ENCODE results near the gene DDX10.

The DDX10 gene

DNA sequence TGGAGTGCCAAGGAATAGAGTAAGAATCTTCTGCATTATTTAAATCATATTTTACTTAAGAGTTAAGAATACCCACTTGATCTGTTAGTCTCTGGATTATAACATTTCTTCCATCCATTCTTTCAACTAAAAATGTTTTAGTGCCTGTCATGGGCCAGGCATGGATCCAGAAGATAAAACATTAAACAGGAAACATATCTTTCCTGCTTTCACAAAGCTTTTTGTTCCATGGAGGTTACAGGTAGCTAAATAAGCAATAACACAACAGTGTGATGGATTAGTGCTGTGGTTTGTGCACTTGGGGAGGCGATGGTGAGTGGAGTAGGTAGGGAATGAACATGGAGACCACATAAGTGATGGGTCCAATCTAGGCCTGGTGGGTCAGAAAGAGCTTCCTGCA lies 258.5 kb downstream of the DDX10 start:
- TF ChIP-seq, protein P1, sequence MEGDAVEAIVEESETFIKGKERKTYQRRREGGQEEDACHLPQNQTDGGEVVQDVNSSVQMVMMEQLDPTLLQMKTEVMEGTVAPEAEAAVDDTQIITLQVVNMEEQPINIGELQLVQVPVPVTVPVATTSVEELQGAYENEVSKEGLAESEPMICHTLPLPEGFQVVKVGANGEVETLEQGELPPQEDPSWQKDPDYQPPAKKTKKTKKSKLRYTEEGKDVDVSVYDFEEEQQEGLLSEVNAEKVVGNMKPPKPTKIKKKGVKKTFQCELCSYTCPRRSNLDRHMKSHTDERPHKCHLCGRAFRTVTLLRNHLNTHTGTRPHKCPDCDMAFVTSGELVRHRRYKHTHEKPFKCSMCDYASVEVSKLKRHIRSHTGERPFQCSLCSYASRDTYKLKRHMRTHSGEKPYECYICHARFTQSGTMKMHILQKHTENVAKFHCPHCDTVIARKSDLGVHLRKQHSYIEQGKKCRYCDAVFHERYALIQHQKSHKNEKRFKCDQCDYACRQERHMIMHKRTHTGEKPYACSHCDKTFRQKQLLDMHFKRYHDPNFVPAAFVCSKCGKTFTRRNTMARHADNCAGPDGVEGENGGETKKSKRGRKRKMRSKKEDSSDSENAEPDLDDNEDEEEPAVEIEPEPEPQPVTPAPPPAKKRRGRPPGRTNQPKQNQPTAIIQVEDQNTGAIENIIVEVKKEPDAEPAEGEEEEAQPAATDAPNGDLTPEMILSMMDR (IDR thresholded peaks at IDR 0.05; ENCODE audit: borderline replicate concordance, extremely low read depth, low read length, poor library complexity, severe bottlenecking), result no peak
- TF ChIP-seq EZH2 (IDR thresholded peaks at IDR 0.05; ENCODE audit: borderline replicate concordance, low read depth, low read length, severe bottlenecking), result no peak
- Histone ChIP-seq H3K4me2 (ENCODE audit: insufficient read depth, low read length) (no peak overlapping the region), H3K9me3 (ENCODE audit: insufficient read depth, low read length, severe bottlenecking) (no peaks in the 10 kb centered on the region), H3K27ac (ENCODE audit: low read length) (no peak overlapping the region), H3K27me3 (ENCODE audit: insufficient read depth, low read length, poor library complexity) (no peaks in the 10 kb centered on the region), H2AFZ (ENCODE audit: low read depth, low read length) (no peak overlapping the region), H3K79me2 (ENCODE audit: insufficient read depth, low read length) (no peaks in the 10 kb centered on the region), H3K4me1 (ENCODE audit: insufficient read depth, low read length) (no peaks in the 10 kb centered on the region), H3K4me3 (ENCODE audit: low read depth in 1 of 2, low read length in 2 of 2) (no peak overlapping the region), H3K36me3 (ENCODE audit: insufficient read depth, low read length) (peaks cover 12% of the 10 kb centered on the region; the same call in 1 of the 2 replicates), H3K9ac (ENCODE audit: low read depth, low read length) (no peak overlapping the region), H4K20me1 (ENCODE audit: insufficient read depth, low read length) (no peaks in the 10 kb centered on the region)
- DNase-seq, result no peak
- no peak for ATAC-seq (ENCODE audit: insufficient read depth, low read depth)

DNA sequence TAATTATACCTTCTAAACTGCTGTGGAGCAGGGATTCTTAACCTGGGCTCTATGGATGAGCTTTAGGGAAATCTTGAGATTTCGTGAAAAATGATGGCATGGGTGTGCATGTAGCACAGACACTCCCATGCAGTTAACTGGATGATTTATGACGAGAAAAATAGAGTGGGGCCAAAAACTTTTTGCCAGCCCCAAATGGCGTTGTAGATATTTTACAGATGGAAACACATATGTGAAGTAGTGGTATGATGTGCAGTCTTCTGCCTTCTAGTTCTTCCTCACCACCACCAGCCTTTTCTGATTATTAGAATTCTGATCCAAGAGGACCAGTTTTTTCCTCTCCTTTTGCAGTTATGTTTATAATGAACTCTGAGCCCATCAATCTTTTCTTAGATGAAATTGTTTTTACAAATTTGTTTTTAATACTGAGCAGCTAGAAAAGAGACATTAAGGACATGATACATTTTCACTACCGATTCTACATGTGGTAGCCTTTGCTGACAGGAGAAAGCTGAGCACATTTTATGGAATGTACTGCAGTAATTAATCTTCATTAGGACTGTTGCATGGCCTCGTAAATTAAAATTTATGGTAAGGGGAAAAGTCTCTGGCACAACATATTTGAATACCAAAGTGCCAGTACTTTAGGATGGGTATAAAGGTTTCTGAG lies 261.4 kb downstream of the DDX10 start:
- no peak for DNase-seq
- no peak for ATAC-seq (ENCODE audit: insufficient read depth, low read depth)
- Histone ChIP-seq H2AFZ (ENCODE audit: low read depth, low read length) (no peak overlapping the region), H3K4me1 (ENCODE audit: insufficient read depth, low read length) (no peaks in the 10 kb centered on the region), H3K9me3 (ENCODE audit: insufficient read depth, low read length, severe bottlenecking) (no peaks in the 10 kb centered on the region), H3K36me3 (ENCODE audit: insufficient read depth, low read length) (peaks cover 2% of the 10 kb centered on the region; the same call in 1 of the 2 replicates), H3K79me2 (ENCODE audit: insufficient read depth, low read length) (no peaks in the 10 kb centered on the region), H4K20me1 (ENCODE audit: insufficient read depth, low read length) (no peaks in the 10 kb centered on the region), H3K9ac (ENCODE audit: low read depth, low read length) (no peak overlapping the region), H3K4me3 (ENCODE audit: low read depth in 1 of 2, low read length in 2 of 2) (no peak overlapping the region), H3K27ac (ENCODE audit: low read length) (no peak overlapping the region), H3K27me3 (ENCODE audit: insufficient read depth, low read length, poor library complexity) (no peaks in the 10 kb centered on the region), H3K4me2 (ENCODE audit: insufficient read depth, low read length) (no peak overlapping the region)
- TF ChIP-seq EZH2 (IDR thresholded peaks at IDR 0.05; ENCODE audit: borderline replicate concordance, low read depth, low read length, severe bottlenecking), result no peak
- TF ChIP-seq, protein P1 (IDR thresholded peaks at IDR 0.05; ENCODE audit: borderline replicate concordance, extremely low read depth, low read length, poor library complexity, severe bottlenecking), result no peak

DNA sequence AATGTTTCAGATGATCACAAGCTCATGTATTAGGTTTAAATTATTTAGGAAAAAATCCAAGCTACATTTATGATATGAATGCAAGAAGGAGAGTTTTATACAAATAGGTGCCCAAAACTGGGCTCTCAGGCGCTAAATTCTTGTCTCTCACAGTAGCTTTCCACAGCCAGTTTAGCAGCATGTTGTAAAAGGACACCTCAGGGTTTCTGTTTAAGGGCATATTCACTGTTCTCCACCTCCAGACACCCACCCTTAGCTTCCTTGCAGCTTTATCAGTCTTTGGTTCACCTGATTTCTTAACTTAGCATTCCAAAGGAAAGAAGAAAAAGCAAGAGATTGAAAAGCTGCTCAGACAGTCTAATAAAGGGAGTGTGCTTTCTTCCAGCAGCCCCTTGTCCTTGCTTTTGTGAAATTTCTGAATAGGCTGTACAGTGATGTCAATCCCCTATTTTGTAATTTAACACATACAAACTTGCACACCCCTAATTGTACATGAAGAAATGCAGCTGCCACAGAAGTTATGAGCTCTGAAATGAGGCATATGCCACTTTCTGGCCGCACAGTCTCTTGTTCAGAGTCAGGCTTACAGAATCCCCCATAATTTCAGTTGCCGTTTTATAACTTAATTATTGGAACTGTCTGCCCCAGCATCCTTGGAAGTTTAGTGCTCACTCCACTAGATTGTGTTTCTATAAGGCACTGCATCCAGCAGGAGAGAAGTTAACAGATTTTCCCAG lies 262.1 kb downstream of the DDX10 start:
- Histone ChIP-seq H2AFZ (ENCODE audit: low read depth, low read length) (no peak overlapping the region), H3K27ac (ENCODE audit: low read length) (no peak overlapping the region), H3K4me3 (ENCODE audit: low read depth in 1 of 2, low read length in 2 of 2) (no peak overlapping the region), H3K9ac (ENCODE audit: low read depth, low read length) (no peak overlapping the region), H3K9me3 (ENCODE audit: insufficient read depth, low read length, severe bottlenecking) (no peaks in the 10 kb centered on the region), H4K20me1 (ENCODE audit: insufficient read depth, low read length) (no peaks in the 10 kb centered on the region), H3K79me2 (ENCODE audit: insufficient read depth, low read length) (no peaks in the 10 kb centered on the region), H3K4me2 (ENCODE audit: insufficient read depth, low read length) (no peak overlapping the region), H3K27me3 (ENCODE audit: insufficient read depth, low read length, poor library complexity) (no peaks in the 10 kb centered on the region), H3K36me3 (ENCODE audit: insufficient read depth, low read length) (no peaks in the 10 kb centered on the region), H3K4me1 (ENCODE audit: insufficient read depth, low read length) (no peaks in the 10 kb centered on the region)
- no peak for DNase-seq
- no peak for ATAC-seq (ENCODE audit: insufficient read depth, low read depth)
- TF ChIP-seq, protein P1 (IDR thresholded peaks at IDR 0.05; ENCODE audit: borderline replicate concordance, extremely low read depth, low read length, poor library complexity, severe bottlenecking), result no peak
- no peak for TF ChIP-seq EZH2 (IDR thresholded peaks at IDR 0.05; ENCODE audit: borderline replicate concordance, low read depth, low read length, severe bottlenecking)
